Endothelial cell of umbilical vein (primary cell): ENCODE data around the gene FRY. TPM values are rescaled to one million over a fixed set of nuclear protein-coding genes. Genes with fewer than 3 reads are reported as not detected.

ENCODE experiments used
- BruUV-seq: library from RNA; stranded (reverse); fragments of 400-500 nt; replicated peaks from 2 replicates; lab custom pipeline; 2021; lab: Mats Ljungman, UMichigan
- CTCF ChIA-PET: fragments of 300-600, 350-600 bp; sonication (Branson Sonifier 250); formaldehyde crosslinking; loops from one replicate; lab custom pipeline; 2021; ENCODE audit warnings: antibody characterized with exemption, inconsistent platforms; lab: Charles Lee
- POLR2A ChIA-PET: fragments of 300-600, 350-600 bp; sonication (Branson Sonifier 250); formaldehyde crosslinking; loops from one replicate; lab custom pipeline; 2021; ENCODE audit warnings: antibody characterized with exemption, inconsistent platforms; lab: Charles Lee
- DNase-seq: peaks from one replicate; pipeline ENCODE4 v3.0.0-alpha.2; 2011; ENCODE audit warnings: low read depth, low spot score
- FAIRE-seq: peaks from 2 replicates; lab custom pipeline; 2011; peaks lifted over from hg19 to GRCh38; lab: Jason Lieb, UNC
- H2AFZ ChIP-seq: 2 replicates; pipeline ENCODE4 v1.6.0; 2012; ENCODE audit warnings: low read depth, low read length, control low read depth, inconsistent platforms
- H3K27ac ChIP-seq: 2 replicates; pipeline ENCODE4 v1.5.1; 2011; ENCODE audit warnings: low read depth, mild to moderate bottlenecking, control low read depth, low read length, moderate library complexity; ENCODE audit not compliant: insufficient read depth
- H3K27me3 ChIP-seq, 2 experiments: 2 replicates each; pipeline versions ENCODE4 v1.6.0 to v1.6.1; 2011; ENCODE audit warnings: low read length in 2 of 2, mixed read lengths in 1 of 2; ENCODE audit not compliant: control insufficient read depth in 2 of 2, insufficient read depth in 2 of 2
- H3K36me3 ChIP-seq, 2 experiments: 2 replicates in 1 of 2; 3 replicates in 1 of 2; pipeline ENCODE4 v1.5.1; 2011; ENCODE audit warnings: low read length in 2 of 2, mild to moderate bottlenecking in 1 of 2, moderate library complexity in 1 of 2; ENCODE audit not compliant: control insufficient read depth in 2 of 2, insufficient read depth in 2 of 2; ENCODE audit errors: extremely low read depth in 1 of 2
- H3K4me1 ChIP-seq: 3 replicates; pipeline ENCODE4 v1.5.1; 2011; ENCODE audit warnings: mild to moderate bottlenecking, low read length; ENCODE audit not compliant: control insufficient read depth, insufficient read depth; ENCODE audit errors: extremely low read depth
- H3K4me2 ChIP-seq: 2 replicates; pipeline ENCODE4 v1.6.1; 2011; ENCODE audit warnings: low read length, control low read depth, mixed read lengths; ENCODE audit not compliant: insufficient read depth
- H3K4me3 ChIP-seq, 3 experiments: fragments of 200-600 bp in 1 of 3; sonication (generic), shearing (Covaris generic) in 1 of 3; replicated peaks in 1 of 3; 2 replicates each; pipeline ENCODE4 v1.5.1; 2011 to 2016; ENCODE audit warnings: control low read depth in 3 of 3, low read length in 3 of 3, mild to moderate bottlenecking in 2 of 3, inconsistent platforms in 1 of 3, low read depth in 1 of 3, moderate library complexity in 1 of 3; ENCODE audit not compliant: insufficient read depth in 1 of 3
- H3K79me2 ChIP-seq: 2 replicates; pipeline ENCODE4 v1.6.0; 2012; ENCODE audit warnings: low read length, inconsistent platforms; ENCODE audit not compliant: control insufficient read depth, insufficient read depth
- H3K9ac ChIP-seq: replicated peaks from 2 replicates; pipeline ENCODE3; 2011; ENCODE audit warnings: low read length, control low read depth; ENCODE audit not compliant: insufficient read depth; ENCODE audit errors: extremely low read depth
- H3K9me1 ChIP-seq: replicated peaks from 3 replicates; pipeline ENCODE4 v1.6.0; 2011; ENCODE audit warnings: mild to moderate bottlenecking, low read length; ENCODE audit not compliant: control insufficient read depth, insufficient read depth; ENCODE audit errors: extremely low read depth
- H3K9me3 ChIP-seq: replicated peaks from 2 replicates; pipeline ENCODE4 v1.5.1; 2012; ENCODE audit warnings: low read length, inconsistent platforms; ENCODE audit not compliant: control insufficient read depth, insufficient read depth
- H4K20me1 ChIP-seq: replicated peaks from 2 replicates; pipeline ENCODE3; 2011; ENCODE audit warnings: mild to moderate bottlenecking, low read length; ENCODE audit not compliant: control insufficient read depth, insufficient read depth; ENCODE audit errors: extremely low read depth
- CTCF ChIP-seq, 2 donors: IDR thresholded peaks; 1 replicate in 1 of 2; 2 replicates in 1 of 2; pipeline ENCODE4 v1.5.1; 2011; ENCODE audit warnings: low read length in 2 of 2, mild to moderate bottlenecking in 2 of 2, moderate library complexity in 2 of 2, control low read depth in 1 of 2, inconsistent platforms in 1 of 2, low read depth in 1 of 2; ENCODE audit not compliant: insufficient read depth in 1 of 2; ENCODE audit errors: extremely low read depth in 1 of 2
- EZH2 ChIP-seq: IDR thresholded peaks from 2 replicates; pipeline ENCODE4 v1.6.1; 2012; ENCODE audit warnings: borderline replicate concordance, low read depth, mild to moderate bottlenecking, moderate library complexity, low read length, inconsistent platforms; ENCODE audit not compliant: severe bottlenecking
- FOS ChIP-seq: IDR thresholded peaks from 2 replicates; pipeline ENCODE4 v1.6.1; 2011; ENCODE audit warnings: mild to moderate bottlenecking, low read length, moderate library complexity, borderline replicate concordance; ENCODE audit not compliant: insufficient read depth
- GATA2 ChIP-seq: IDR thresholded peaks from 2 replicates; pipeline ENCODE4 v1.7.0; 2011; ENCODE audit warnings: low read depth, mild to moderate bottlenecking, moderate library complexity, mixed read lengths, low read length; ENCODE audit not compliant: insufficient read length, insufficient read depth
- JUN ChIP-seq: IDR thresholded peaks from 2 replicates; pipeline ENCODE4 v1.6.1; 2011; ENCODE audit warnings: borderline replicate concordance, low read depth; ENCODE audit not compliant: insufficient read length, insufficient read depth
- MYC ChIP-seq: IDR thresholded peaks from one replicate; pipeline ENCODE4 v1.6.1; 2011; ENCODE audit warnings: mild to moderate bottlenecking, low read depth, low read length
- POLR2A ChIP-seq: IDR thresholded peaks from 2 replicates; pipeline ENCODE4 v1.6.1; 2012; ENCODE audit warnings: low read depth, mild to moderate bottlenecking, control low read depth, low read length
- POLR2AphosphoS5 ChIP-seq: IDR thresholded peaks from 2 replicates; pipeline ENCODE4 v1.6.1; 2012; ENCODE audit warnings: low read depth, mild to moderate bottlenecking, control low read depth, low read length, moderate library complexity; ENCODE audit not compliant: insufficient read depth
- dilution Hi-C: fragments of 300-500 bp; cut with MboI; formaldehyde crosslinking; loops from one replicate; pipeline ENCODE4 v1.15.0; 2019; ENCODE audit warnings: low sequenced_read_pairs; ENCODE audit not compliant: extremely low pct_ligation_motif_present
- intact Hi-C: fragments of 100-400 bp; cut with micrococcal nuclease; formaldehyde crosslinking; loops from one replicate; pipeline ENCODE4 v1.10.0; 2022
- polyA plus RNA-seq, 4 experiments: library from polyadenylated mRNA; depleted of rRNA in 3 of 4; stranded (reverse) in 3 of 4; unstranded in 1 of 4; fragments of >200 nt; gene quantifications; 2 replicates each; pipeline versions ENCODE4 v1.2.1 to v1.2.3, GENCODE V29; 2011 to 2012; ENCODE audit warnings: missing spikeins in 1 of 4
- total RNA-seq: library from RNA; stranded (reverse); gene quantifications from 2 replicates; pipeline ENCODE4 v1.2.3, GENCODE V29; 2021
- TF ChIP-seq, protein P1 (sequence below): IDR thresholded peaks from 2 replicates; pipeline ENCODE4 v1.6.1; 2011; ENCODE audit not compliant: insufficient read depth, insufficient read length

The FRY gene
- total and polyA plus RNA-seq, 2 donors (not counting 3 experiments of a cell fraction or from before 2014, with no cell fraction given): 57.3 to 75.8 TPM

DNA sequence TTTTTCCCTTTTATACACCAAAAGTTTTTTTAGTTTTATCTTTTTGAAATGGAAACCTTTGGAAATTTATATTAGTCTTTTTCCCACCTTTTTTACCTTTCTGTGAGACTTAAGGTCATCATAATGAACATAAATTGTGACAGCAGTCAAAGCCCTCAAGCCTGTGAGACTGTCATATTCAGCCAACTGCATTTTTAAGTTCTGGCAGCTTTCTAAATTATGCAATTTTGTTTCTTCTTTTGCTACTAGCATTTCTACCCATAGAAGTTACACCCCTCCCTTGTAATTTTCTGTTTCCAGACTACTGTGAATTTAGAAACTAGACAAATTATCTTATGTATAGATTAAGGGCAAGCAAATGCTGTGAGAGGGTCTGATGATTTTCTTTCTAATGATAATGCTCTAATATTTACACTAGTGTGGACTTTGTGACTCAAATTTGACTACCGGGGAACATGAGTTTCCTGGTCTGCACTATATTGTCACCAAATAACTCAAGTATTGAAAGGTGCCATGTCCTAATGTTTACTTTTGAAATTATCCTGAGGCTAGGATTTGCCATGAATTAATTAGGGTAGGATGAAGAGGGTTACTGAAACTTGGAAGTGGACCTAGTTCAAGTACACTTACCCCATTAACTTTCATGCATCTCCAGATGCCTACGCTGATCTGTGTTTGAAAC, 43.7 kb downstream of the FRY start:
- no peaks in the 10 kb centered on the region for H3K79me2 ChIP-seq
- ChIA-PET POLR2A (no interaction called here), CTCF (no interaction called here)
- no peak overlapping the region for H3K9ac ChIP-seq
- TF ChIP-seq EZH2: no peak
- TF ChIP-seq MYC: no peak
- no peak for TF ChIP-seq GATA2
- TF ChIP-seq POLR2AphosphoS5: no peak
- TF ChIP-seq POLR2A: no peak
- no peak for TF ChIP-seq CTCF (IDR thresholded peaks at IDR 0.05; ENCODE audit: extremely low read depth in 1 of 2, insufficient read depth in 1 of 2, low read depth in 1 of 2, low read length in 2 of 2)
- no peak for TF ChIP-seq FOS
- TF ChIP-seq, protein P1, sequence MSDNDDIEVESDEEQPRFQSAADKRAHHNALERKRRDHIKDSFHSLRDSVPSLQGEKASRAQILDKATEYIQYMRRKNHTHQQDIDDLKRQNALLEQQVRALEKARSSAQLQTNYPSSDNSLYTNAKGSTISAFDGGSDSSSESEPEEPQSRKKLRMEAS: no peak
- no peak for TF ChIP-seq JUN
- FAIRE-seq (no peak), DNase-seq (no peak)
- no peaks in the 10 kb centered on the region for H3K9me3 ChIP-seq
- H3K9me1 ChIP-seq: no peaks in the 10 kb centered on the region
- dilution Hi-C loops (no loop called here), intact Hi-C loops (no loop called here)
- no peak overlapping the region for H3K4me2 ChIP-seq
- H2AFZ ChIP-seq: no peak overlapping the region
- no peaks in the 10 kb centered on the region for H3K27me3 ChIP-seq
- no peak overlapping the region for H3K27ac ChIP-seq
- BruUV-seq: no TSS peak
- no peak overlapping the region for H3K4me3 ChIP-seq
- H4K20me1 ChIP-seq: no peaks in the 10 kb centered on the region
- no peaks in the 10 kb centered on the region for H3K36me3 ChIP-seq
- no peaks in the 10 kb centered on the region for H3K4me1 ChIP-seq
